WTC11 (cell line): ENCODE results near the gene CFAP58. TPM values are rescaled to one million over a fixed set of nuclear protein-coding genes. Genes with fewer than 3 reads are reported as not detected.
A peak's percentile ranks its signal among the peaks of the same experiment; 100 is the strongest.

Experiments used
- ATAC-seq: fragments of 200-7000 bp; cut with Tn5 transposase; 2 replicates; pipeline ENCODE4 v1.10.0; 2021; ENCODE audit warnings: mild to moderate bottlenecking, moderate library complexity
- CTCF ChIA-PET: fragments of 300-600 bp; sonication (Branson Sonifier 250); formaldehyde crosslinking; loops from one replicate; lab custom pipeline; 2021; ENCODE audit warnings: antibody characterized with exemption; lab: Charles Lee
- POLR2A ChIA-PET: fragments of 350-600 bp; sonication (Branson Sonifier 250); formaldehyde crosslinking; loops from one replicate; lab custom pipeline; 2021; ENCODE audit warnings: antibody characterized with exemption; lab: Charles Lee
- DNase-seq: peaks from one replicate; pipeline ENCODE4 v3.0.0; 2021; ENCODE audit warnings: low spot score
- H3K27ac Mint-ChIP-seq: 2 replicates; pipeline ENCODE4 v1.8.0; 2021; ENCODE audit warnings: mixed read lengths
- H3K27me3 Mint-ChIP-seq: 2 replicates; pipeline ENCODE4 v1.8.0; 2021; ENCODE audit warnings: low read depth, mild to moderate bottlenecking, moderate library complexity, mixed read lengths
- H3K36me3 Mint-ChIP-seq: 2 replicates; pipeline ENCODE4 v1.8.0; 2021; ENCODE audit warnings: mixed read lengths
- H3K4me1 Mint-ChIP-seq: 2 replicates; pipeline ENCODE4 v1.8.0; 2022; ENCODE audit warnings: mixed read lengths
- H3K4me3 Mint-ChIP-seq: 2 replicates; pipeline ENCODE4 v1.8.0; 2021; ENCODE audit warnings: mild to moderate bottlenecking, moderate library complexity, mixed read lengths
- H3K9me3 Mint-ChIP-seq: 2 replicates; pipeline ENCODE4 v1.8.0; 2021; ENCODE audit warnings: mixed read lengths
- E2F5 ChIP-seq: sonication (generic); formaldehyde crosslinking; IDR thresholded peaks from 2 replicates; pipeline ENCODE4 v1.8.1; 2022; ENCODE audit warnings: mild to moderate bottlenecking, moderate library complexity, missing genetic modification reagents
- ETV6 ChIP-seq: sonication (generic); formaldehyde crosslinking; IDR thresholded peaks from 2 replicates; pipeline ENCODE4 v1.8.1; 2022; ENCODE audit warnings: mild to moderate bottlenecking, missing genetic modification reagents
- JAZF1 ChIP-seq: fragments of 250-450 bp; sonication (Bioruptor Pico); IDR thresholded peaks from 2 replicates; pipeline ENCODE4 v1.9.0; 2021; ENCODE audit warnings: moderate library complexity, mild to moderate bottlenecking, inconsistent platforms
- NFE2L1 ChIP-seq: sonication (generic); formaldehyde crosslinking; IDR thresholded peaks from 2 replicates; pipeline ENCODE4 v1.8.1; 2023; ENCODE audit warnings: missing genetic modification reagents
- TEAD1 ChIP-seq: sonication (generic); formaldehyde crosslinking; IDR thresholded peaks from 2 replicates; pipeline ENCODE4 v1.8.0; 2022; ENCODE audit warnings: mild to moderate bottlenecking, missing genetic modification reagents
- ZBTB21 ChIP-seq: sonication (generic); formaldehyde crosslinking; IDR thresholded peaks from 2 replicates; pipeline ENCODE4 v1.8.1; 2023; ENCODE audit warnings: mild to moderate bottlenecking, missing genetic modification reagents, borderline replicate concordance
- ZBTB43 ChIP-seq: sonication (generic); formaldehyde crosslinking; IDR thresholded peaks from 2 replicates; pipeline ENCODE4 v1.8.1; 2023; ENCODE audit warnings: mild to moderate bottlenecking, missing genetic modification reagents
- ZNF138 ChIP-seq: sonication (generic); formaldehyde crosslinking; conservative IDR thresholded peaks from 2 replicates; pipeline ENCODE4 v1.8.1; 2022; ENCODE audit warnings: mild to moderate bottlenecking, moderate library complexity, missing genetic modification reagents
- ZNF317 ChIP-seq: sonication (generic); formaldehyde crosslinking; IDR thresholded peaks from 2 replicates; pipeline ENCODE4 v1.8.1; 2023; ENCODE audit warnings: low read depth, mild to moderate bottlenecking, moderate library complexity, missing genetic modification reagents, borderline replicate concordance
- ZNF423 ChIP-seq: fragments of 250-450 bp; sonication (Bioruptor Pico); IDR thresholded peaks from 2 replicates; pipeline ENCODE4 v2.1.2; 2022; ENCODE audit warnings: mild to moderate bottlenecking, moderate library complexity
- total RNA-seq: library from RNA; stranded (reverse); gene quantifications from 3 replicates; pipeline ENCODE4 v1.2.3, GENCODE V29; 2021

CFAP58 gene
- total RNA-seq, 1 experiment from 2014 or later, result 1.0 TPM

GRCh38 chr10:104330168-104331110 is 23.2 kb upstream of the CFAP58 start (continued):
- TF ChIP-seq ZNF138 (CRISPR knock-in tag) (no peak), E2F5 (CRISPR knock-in tag) (no peak)

- Mint-ChIP-seq H3K27me3 (no peaks in the 10 kb centered on the region), H3K27ac (peak overlapping the region; percentile 98), H3K4me1 (peaks cover 99% of the 10 kb centered on the region), H3K9me3 (no peaks in the 10 kb centered on the region), H3K36me3 (no peaks in the 10 kb centered on the region), H3K4me3 (peak overlapping the region; percentile 14; the same call in 1 of the 2 replicates)
- ChIA-PET POLR2A (no interaction called here), CTCF (interaction anchor here (1.0 to 1.3 kb wide), 3 partner anchors 25 to 57 kb away, joined by 3 to 5 read pairs (median 3); no protein-coding TSS in a partner anchor)
- ATAC-seq (peak; percentile 20), DNase-seq (no peak)
- TF ChIP-seq JAZF1 (CRISPR knock-in tag) (no peak), ETV6 (CRISPR knock-in tag) (peak; percentile 79; the same call in 1 of the 2 replicates), ZNF423 (CRISPR knock-in tag) (0 out of 2 replicates have a peak, but pooled peaks have one; percentile 28)
These were observed 22.3 kb upstream of the CFAP58 start for GRCh38 chr10:104331208-104331838.

- Mint-ChIP-seq H3K27ac (peak overlapping the region; percentile 98), H3K4me3 (no peak overlapping the region), H3K36me3 (no peaks in the 10 kb centered on the region), H3K4me1 (peaks cover 96% of the 10 kb centered on the region), H3K27me3 (no peaks in the 10 kb centered on the region), H3K9me3 (no peaks in the 10 kb centered on the region)
- TF ChIP-seq NFE2L1 (CRISPR knock-in tag), result no peak
- TF ChIP-seq ZNF317 (CRISPR knock-in tag), result no peak
- TF ChIP-seq TEAD1, result 0 out of 2 replicates have a peak, but pooled peaks have one; percentile 56
- CTCF ChIA-PET, result interaction anchor here (1.0 to 1.6 kb wide), 4 partner anchors 21 to 58 kb away, joined by 3 to 5 read pairs (median 4); partner anchors contain the start of gene CFAP58
- no peak for DNase-seq
- POLR2A ChIA-PET, result no interaction called here
- no peak for ATAC-seq
These were observed 21.2 kb upstream of the CFAP58 start for GRCh38 chr10:104332243-104333031.

GRCh38 chr10:104333032-104333727 is 20.5 kb upstream of the CFAP58 start:
- ChIA-PET POLR2A (no interaction called here), CTCF (interaction anchor here (1.6 to 1.9 kb wide), 2 partner anchors 16 to 20 kb away, joined by 5 read pairs; partner anchors contain the start of gene CFAP58)
- Mint-ChIP-seq H3K27me3 (no peaks in the 10 kb centered on the region), H3K36me3 (no peaks in the 10 kb centered on the region), H3K9me3 (no peaks in the 10 kb centered on the region), H3K27ac (peak overlapping the region; percentile 66), H3K4me3 (0 out of 2 replicates have a peak overlapping the region, but pooled peaks have one; percentile 3), H3K4me1 (peaks cover 89% of the 10 kb centered on the region)
- no peak for ATAC-seq
- no peak for DNase-seq
- TF ChIP-seq ZBTB21, result peak; percentile 73; the same call in 1 of the 2 replicates
- no peak for TF ChIP-seq ZBTB43 (CRISPR knock-in tag)
